ENCODE results near the gene GRIK3. TPM values are rescaled to one million over a fixed set of nuclear protein-coding genes. Genes with fewer than 3 reads are reported as not detected.
A peak's percentile ranks its signal among the peaks of the same experiment; 100 is the strongest.

Gene GRIK3
- total and polyA plus RNA-seq, 8 donors = under 0.01 to 4.9 (median 0.46) TPM; not detected in 1

GRCh38 chr1:36996106-36996505 is 38.2 kb downstream of the GRIK3 start:
- Histone ChIP-seq H3K4me3 (no peak overlapping the region), H3K36me3 (no peaks in the 10 kb centered on the region), H3K4me1 (no peaks in the 10 kb centered on the region), H3K27me3 (peaks cover 0 to 31% (median 0%) of the 10 kb centered on the region in 3 donors), H3K27ac (no peak overlapping the region), H3K9me3 (no peaks in the 10 kb centered on the region)
- 87 to 94% (median 92%) methylated on average over 4 to 7 of the region's 7 CpGs for WGBS, 5 donors
- no peak for TF ChIP-seq POLR2AphosphoS5 (IDR thresholded peaks at IDR 0.05)
- no peak for TF ChIP-seq CTCF (IDR thresholded peaks at IDR 0.05)
- no peak for TF ChIP-seq POLR2A (IDR thresholded peaks at IDR 0.05)
- no peak for TF ChIP-seq EP300 (IDR thresholded peaks at IDR 0.05)
- intact Hi-C loops (cut with DNase I; ENCODE audit: low total_unique reads) = no loop called here
- no peak for DNase-seq

- TF ChIP-seq POLR2A (IDR thresholded peaks at IDR 0.05) (no peak), CTCF (IDR thresholded peaks at IDR 0.05) (no peak), POLR2AphosphoS5 (IDR thresholded peaks at IDR 0.05) (no peak), EP300 (IDR thresholded peaks at IDR 0.05) (no peak)
- no peaks in the 10 kb centered on the region for H3K9me3 ChIP-seq
- no peaks in the 10 kb centered on the region for H3K4me1 ChIP-seq
- H3K4me3 ChIP-seq = no peak overlapping the region
- H3K36me3 ChIP-seq = no peaks in the 10 kb centered on the region
- WGBS, 5 donors = 48 to 56% (median 53%) methylated on average over 8 of the region's 8 CpGs
- H3K27ac ChIP-seq = no peak overlapping the region
- intact Hi-C loops (cut with DNase I; ENCODE audit: low total_unique reads) = no loop called here
- H3K27me3 ChIP-seq = peaks cover 0 to 42% (median 0%) of the 10 kb centered on the region in 3 donors
- peak in 1 of 2 donors; percentile 7 for DNase-seq
Observed at GRCh38 chr1:36994868-36995267, 39.4 kb downstream of the GRIK3 start.

- TF ChIP-seq POLR2A (IDR thresholded peaks at IDR 0.05) (no peak), EP300 (IDR thresholded peaks at IDR 0.05) (no peak), POLR2AphosphoS5 (IDR thresholded peaks at IDR 0.05) (no peak), CTCF (IDR thresholded peaks at IDR 0.05) (no peak)
- Histone ChIP-seq H3K27ac (no peak overlapping the region), H3K36me3 (no peaks in the 10 kb centered on the region), H3K27me3 (peaks cover 0 to 47% (median 5%) of the 10 kb centered on the region in 3 donors), H3K4me3 (no peak overlapping the region), H3K4me1 (no peaks in the 10 kb centered on the region), H3K9me3 (no peaks in the 10 kb centered on the region)
- 41 to 90% (median 88%) methylated on average over 2 of the region's 2 CpGs for WGBS, 5 donors
- no peak for DNase-seq
- intact Hi-C loops (cut with DNase I; ENCODE audit: low total_unique reads) = no loop called here
Observed at GRCh38 chr1:36994294-36994693, 40.0 kb downstream of the GRIK3 start.

GRCh38 chr1:36992139-36992943 is 42.0 kb downstream of the GRIK3 start:
- Histone ChIP-seq H3K27me3 (peaks cover 0 to 38% (median 10%) of the 10 kb centered on the region in 3 donors), H3K9me3 (no peaks in the 10 kb centered on the region), H3K4me3 (no peak overlapping the region), H3K36me3 (no peaks in the 10 kb centered on the region), H3K4me1 (peaks cover 0 to 10% (median 0%) of the 10 kb centered on the region in 4 donors), H3K27ac (no peak overlapping the region)
- WGBS, 5 donors = 72 to 83% (median 79%) methylated on average over 8 of the region's 8 CpGs
- intact Hi-C loops (cut with DNase I; ENCODE audit: low total_unique reads) = no loop called here
- TF ChIP-seq POLR2AphosphoS5 (IDR thresholded peaks at IDR 0.05) = no peak
- no peak for TF ChIP-seq POLR2A (IDR thresholded peaks at IDR 0.05)
- TF ChIP-seq CTCF (IDR thresholded peaks at IDR 0.05) = no peak
- TF ChIP-seq EP300 (IDR thresholded peaks at IDR 0.05) = no peak
- DNase-seq = no peak

Measured in stomach (tissue), 9 donors.